H54 (cell line): Measurements from ENCODE around the gene POU3F2.

ENCODE experiments used
- DNase-seq: peaks from one replicate; pipeline ENCODE4 v3.0.0; 2011; ENCODE audit warnings: low spot score, mixed read lengths; ENCODE audit not compliant: insufficient read length
- FAIRE-seq: peaks from 3 replicates; lab custom pipeline; 2011; peaks lifted over from hg19 to GRCh38; lab: Jason Lieb, UNC
- POLR2A ChIP-seq: IDR thresholded peaks from 2 replicates; pipeline ENCODE4 v1.6.1; 2011; ENCODE audit warnings: low read depth, mild to moderate bottlenecking, low read length

Gene POU3F2

GRCh38 chr6:98824902-98825599, 9.3 kb upstream of the POU3F2 start:
- no peak for TF ChIP-seq POLR2A
- no peak for DNase-seq
- no peak for FAIRE-seq

GRCh38 chr6:98825600-98826230, 8.7 kb upstream of the POU3F2 start:
- DNase-seq (no peak), FAIRE-seq (no peak)
- no peak for TF ChIP-seq POLR2A

GRCh38 chr6:98827295-98828159, 6.8 kb upstream of the POU3F2 start:
- DNase-seq (no peak), FAIRE-seq (no peak)
- TF ChIP-seq POLR2A, result no peak

GRCh38 chr6:98828211-98828788, 6.1 kb upstream of the POU3F2 start:
- DNase-seq (no peak), FAIRE-seq (no peak)
- TF ChIP-seq POLR2A, result no peak

- FAIRE-seq (no peak), DNase-seq (no peak)
- TF ChIP-seq POLR2A, result no peak
Measured at GRCh38 chr6:98828941-98829411, 5.4 kb upstream of the POU3F2 start.

- FAIRE-seq (no peak), DNase-seq (no peak)
- TF ChIP-seq POLR2A, result no peak
Measured at GRCh38 chr6:98830146-98830545, 4.2 kb upstream of the POU3F2 start.

GRCh38 chr6:98831057-98831958, 3.1 kb upstream of the POU3F2 start:
- FAIRE-seq (no peak), DNase-seq (no peak)
- no peak for TF ChIP-seq POLR2A

- FAIRE-seq (no peak), DNase-seq (no peak)
- TF ChIP-seq POLR2A, result no peak
Measured at GRCh38 chr6:98831959-98832283, 2.5 kb upstream of the POU3F2 start.

GRCh38 chr6:98832284-98833056, 1.9 kb upstream of the POU3F2 start:
- TF ChIP-seq POLR2A, result no peak
- DNase-seq, result peak; percentile 68
- FAIRE-seq, result no peak

GRCh38 chr6:98833057-98833306, 1.4 kb upstream of the POU3F2 start:
- FAIRE-seq, result no peak
- DNase-seq, result no peak
- TF ChIP-seq POLR2A, result no peak

- DNase-seq, result no peak
- no peak for FAIRE-seq
- TF ChIP-seq POLR2A, result no peak
Measured at GRCh38 chr6:98833307-98834059, 891 bp upstream of the POU3F2 start.

GRCh38 chr6:98835149-98836024, 1.0 kb downstream of the POU3F2 start:
- DNase-seq, result no peak
- FAIRE-seq, result no peak
- no peak for TF ChIP-seq POLR2A
